ENCODE measurements around the gene CD9. TPM values are rescaled to one million over a fixed set of nuclear protein-coding genes. Genes with fewer than 3 reads are reported as not detected.
A peak's percentile ranks its signal among the peaks of the same experiment; 100 is the strongest.

CD9 gene
- total RNA-seq, 3 donors from 2014 or later (not counting 1 experiment from before 2014, with no cell fraction given), result 2.1 to 55.9 (median 8.0) TPM

- Histone ChIP-seq H3K36me3 (ENCODE audit: control insufficient read depth, insufficient read depth, low read length) (no peaks in the 10 kb centered on the region), H3K9me3 (ENCODE audit: control insufficient read depth, insufficient read depth, low read length) (no peaks in the 10 kb centered on the region), H3K27ac (ENCODE audit: low read length) (no peak overlapping the region), H3K4me1 (ENCODE audit: control insufficient read depth, insufficient read depth, low read length) (peaks cover 21% of the 10 kb centered on the region), H3K4me3 (ENCODE audit: low read length) (peak overlapping the region; percentile 14), H3K27me3 (ENCODE audit: control insufficient read depth, insufficient read depth, low read length) (peaks cover 14% of the 10 kb centered on the region)
- Mint-ChIP-seq H3K36me3 (no peaks in the 10 kb centered on the region), H3K4me1 (peaks cover 0 to 28% of the 10 kb centered on the region in 2 donors), H3K4me3 (peak overlapping the region; percentile 49), H3K27me3 (ENCODE audit: low read depth in 2 of 2) (peaks cover 27 to 32% of the 10 kb centered on the region in 2 donors), H3K9me3 (no peaks in the 10 kb centered on the region), H3K27ac (no peak overlapping the region)
- ATAC-seq (peak in 1 of 3 donors; percentile 56), DNase-seq (no peak)
- WGBS (ENCODE audit: insufficient coverage), result 19% methylated on average over 28 of the region's 42 CpGs
- no peak for TF ChIP-seq CTCF (IDR thresholded peaks at IDR 0.05)
- intact Hi-C loops (cut with micrococcal nuclease), result loop anchor here (5.0 kb wide), 1 partner anchor 338 kb away; no protein-coding TSS in a partner anchor
Observed at GRCh38 chr12:6199531-6200255, 507 bp upstream of the CD9 start.

GRCh38 chr12:6201213-6201608, 1.0 kb downstream of the CD9 start:
- Mint-ChIP-seq H3K27me3 (ENCODE audit: low read depth in 2 of 2) (peaks cover 27 to 32% of the 10 kb centered on the region in 2 donors), H3K4me3 (no peak overlapping the region), H3K36me3 (no peaks in the 10 kb centered on the region), H3K9me3 (no peaks in the 10 kb centered on the region), H3K4me1 (peaks cover 8 to 35% of the 10 kb centered on the region in 2 donors), H3K27ac (no peak overlapping the region)
- ATAC-seq (no peak), DNase-seq (peak in 1 of 2 donors; percentile 23)
- H3K4me3 ChIP-seq (ENCODE audit: low read length), result peak overlapping the region; percentile 16
- intact Hi-C loops (cut with micrococcal nuclease), result no loop called here
- TF ChIP-seq CTCF (IDR thresholded peaks at IDR 0.05), result no peak
- peaks cover 28% of the 10 kb centered on the region for H3K4me1 ChIP-seq (ENCODE audit: control insufficient read depth, insufficient read depth, low read length)
- peaks cover 14% of the 10 kb centered on the region for H3K27me3 ChIP-seq (ENCODE audit: control insufficient read depth, insufficient read depth, low read length)
- no peak overlapping the region for H3K27ac ChIP-seq (ENCODE audit: low read length)
- 42% methylated on average over 15 of the region's 15 CpGs for WGBS (ENCODE audit: insufficient coverage)
- H3K9me3 ChIP-seq (ENCODE audit: control insufficient read depth, insufficient read depth, low read length), result no peaks in the 10 kb centered on the region
- no peaks in the 10 kb centered on the region for H3K36me3 ChIP-seq (ENCODE audit: control insufficient read depth, insufficient read depth, low read length)

GRCh38 chr12:6201826-6202225, 1.6 kb downstream of the CD9 start:
- H3K4me3 ChIP-seq (ENCODE audit: low read length), result no peak overlapping the region
- H3K9me3 ChIP-seq (ENCODE audit: control insufficient read depth, insufficient read depth, low read length), result no peaks in the 10 kb centered on the region
- no peaks in the 10 kb centered on the region for H3K9me3 Mint-ChIP-seq
- H3K36me3 ChIP-seq (ENCODE audit: control insufficient read depth, insufficient read depth, low read length), result no peaks in the 10 kb centered on the region
- intact Hi-C loops (cut with micrococcal nuclease), result no loop called here
- H3K27me3 Mint-ChIP-seq (ENCODE audit: low read depth in 2 of 2), result peaks cover 27 to 32% of the 10 kb centered on the region in 2 donors
- DNase-seq (no peak), ATAC-seq (no peak)
- no peak overlapping the region for H3K27ac ChIP-seq (ENCODE audit: low read length)
- peaks cover 14% of the 10 kb centered on the region for H3K27me3 ChIP-seq (ENCODE audit: control insufficient read depth, insufficient read depth, low read length)
- H3K4me1 Mint-ChIP-seq, result peaks cover 8 to 35% of the 10 kb centered on the region in 2 donors
- peaks cover 28% of the 10 kb centered on the region for H3K4me1 ChIP-seq (ENCODE audit: control insufficient read depth, insufficient read depth, low read length)
- no peak for TF ChIP-seq CTCF (IDR thresholded peaks at IDR 0.05)
- no peaks in the 10 kb centered on the region for H3K36me3 Mint-ChIP-seq
- no peak overlapping the region for H3K27ac Mint-ChIP-seq
- H3K4me3 Mint-ChIP-seq, result no peak overlapping the region
- 90% methylated on average over 3 of the region's 3 CpGs for WGBS (ENCODE audit: insufficient coverage)
